KMS-11 (cell line): ENCODE data around the gene TRAF3IP1.

Experiments
- H2AFZ ChIP-seq: fragments of 200-600 bp; sonication (generic); 2 replicates; pipeline ENCODE4 v1.6.1; 2016; ENCODE audit warnings: antibody characterized with exemption, mixed run types, low read depth
- H3K27ac ChIP-seq: fragments of 200-600 bp; sonication (generic); 2 replicates; pipeline ENCODE4 v1.6.1; 2016; ENCODE audit warnings: mild to moderate bottlenecking, mixed run types
- H3K27me3 ChIP-seq: fragments of 200-600 bp; sonication (generic); 2 replicates; pipeline ENCODE4 v1.6.1; 2017; ENCODE audit warnings: mild to moderate bottlenecking, low read depth, mixed run types, moderate library complexity; ENCODE audit not compliant: insufficient read depth
- H3K36me3 ChIP-seq: fragments of 200-600 bp; sonication (generic); 2 replicates; pipeline ENCODE4 v1.6.1; 2017; ENCODE audit warnings: mild to moderate bottlenecking, mixed run types; ENCODE audit not compliant: insufficient read depth
- H3K4me1 ChIP-seq: fragments of 200-600 bp; sonication (generic); 2 replicates; pipeline ENCODE4 v1.6.1; 2016; ENCODE audit warnings: mild to moderate bottlenecking, low read depth, mixed run types; ENCODE audit not compliant: poor library complexity, severe bottlenecking
- H3K4me2 ChIP-seq: fragments of 200-600 bp; sonication (generic); 2 replicates; pipeline ENCODE4 v1.7.0; 2016; ENCODE audit warnings: mild to moderate bottlenecking, mixed run types
- H3K4me3 ChIP-seq: fragments of 200-600 bp; sonication (generic); IDR thresholded peaks from 2 replicates; pipeline ENCODE4 v1.6.1; 2017; ENCODE audit warnings: low read depth, low read length, mixed read lengths; ENCODE audit not compliant: insufficient read depth
- H3K79me2 ChIP-seq: fragments of 200-600 bp; sonication (generic); 2 replicates; pipeline ENCODE4 v1.6.1; 2016; ENCODE audit warnings: low read depth, mixed run types; ENCODE audit not compliant: insufficient read depth
- H3K9ac ChIP-seq: fragments of 200-600 bp; sonication (generic); 2 replicates; pipeline ENCODE4 v1.6.1; 2016; ENCODE audit warnings: mild to moderate bottlenecking, mixed run types
- H4K20me1 ChIP-seq: fragments of 200-600 bp; sonication (generic); 2 replicates; pipeline ENCODE4 v1.6.1; 2016; ENCODE audit warnings: mild to moderate bottlenecking, mixed run types; ENCODE audit not compliant: insufficient read depth
- CTCF ChIP-seq: fragments of 200-600 bp; sonication (generic); conservative IDR thresholded peaks from 2 replicates; pipeline ENCODE4 v1.6.1; 2017; ENCODE audit warnings: low read depth, mild to moderate bottlenecking, antibody characterized with exemption, low read length, moderate library complexity, mixed read lengths

Gene TRAF3IP1

GRCh38 chr2:238421695-238422035, 101.3 kb downstream of the TRAF3IP1 start:
- Histone ChIP-seq H4K20me1 (no peaks in the 10 kb centered on the region), H3K4me1 (no peaks in the 10 kb centered on the region), H3K27me3 (no peaks in the 10 kb centered on the region), H3K9ac (no peak overlapping the region), H3K4me2 (no peak overlapping the region), H3K4me3 (no peak overlapping the region), H3K79me2 (no peaks in the 10 kb centered on the region), H3K27ac (no peak overlapping the region), H3K36me3 (no peaks in the 10 kb centered on the region), H2AFZ (no peak overlapping the region)
- TF ChIP-seq CTCF, result no peak

- Histone ChIP-seq H3K4me3 (no peak overlapping the region), H3K4me1 (no peaks in the 10 kb centered on the region), H3K27ac (no peak overlapping the region), H4K20me1 (no peaks in the 10 kb centered on the region), H2AFZ (no peak overlapping the region), H3K4me2 (no peak overlapping the region), H3K36me3 (no peaks in the 10 kb centered on the region), H3K9ac (no peak overlapping the region), H3K27me3 (no peaks in the 10 kb centered on the region), H3K79me2 (peaks cover 2% of the 10 kb centered on the region)
- TF ChIP-seq CTCF, result no peak
Observed at GRCh38 chr2:238422285-238422684, 102.0 kb downstream of the TRAF3IP1 start.

GRCh38 chr2:238422940-238423339, 102.6 kb downstream of the TRAF3IP1 start:
- TF ChIP-seq CTCF, result no peak
- Histone ChIP-seq H4K20me1 (no peaks in the 10 kb centered on the region), H3K27ac (no peak overlapping the region), H3K4me1 (no peaks in the 10 kb centered on the region), H3K4me3 (no peak overlapping the region), H2AFZ (no peak overlapping the region), H3K27me3 (no peaks in the 10 kb centered on the region), H3K9ac (no peak overlapping the region), H3K79me2 (peaks cover 9% of the 10 kb centered on the region), H3K4me2 (no peak overlapping the region), H3K36me3 (no peaks in the 10 kb centered on the region)

- Histone ChIP-seq H3K27ac (no peak overlapping the region), H3K36me3 (no peaks in the 10 kb centered on the region), H4K20me1 (no peaks in the 10 kb centered on the region), H3K4me1 (no peaks in the 10 kb centered on the region), H3K4me2 (no peak overlapping the region), H3K9ac (no peak overlapping the region), H3K79me2 (peaks cover 17% of the 10 kb centered on the region), H3K4me3 (no peak overlapping the region), H2AFZ (no peak overlapping the region), H3K27me3 (no peaks in the 10 kb centered on the region)
- no peak for TF ChIP-seq CTCF
Observed at GRCh38 chr2:238423561-238424312, 103.4 kb downstream of the TRAF3IP1 start.
